HG03280 (cell line): ENCODE results near the gene YWHAH.

ENCODE experiments used
- ATAC-seq: cut with Tn5 transposase; IDR thresholded peaks from one replicate; pipeline ENCODE4 v1.9.1; 2021; ENCODE audit warnings: mild to moderate bottlenecking, moderate library complexity; ENCODE audit not compliant: unreplicated experiment

YWHAH gene

DNA sequence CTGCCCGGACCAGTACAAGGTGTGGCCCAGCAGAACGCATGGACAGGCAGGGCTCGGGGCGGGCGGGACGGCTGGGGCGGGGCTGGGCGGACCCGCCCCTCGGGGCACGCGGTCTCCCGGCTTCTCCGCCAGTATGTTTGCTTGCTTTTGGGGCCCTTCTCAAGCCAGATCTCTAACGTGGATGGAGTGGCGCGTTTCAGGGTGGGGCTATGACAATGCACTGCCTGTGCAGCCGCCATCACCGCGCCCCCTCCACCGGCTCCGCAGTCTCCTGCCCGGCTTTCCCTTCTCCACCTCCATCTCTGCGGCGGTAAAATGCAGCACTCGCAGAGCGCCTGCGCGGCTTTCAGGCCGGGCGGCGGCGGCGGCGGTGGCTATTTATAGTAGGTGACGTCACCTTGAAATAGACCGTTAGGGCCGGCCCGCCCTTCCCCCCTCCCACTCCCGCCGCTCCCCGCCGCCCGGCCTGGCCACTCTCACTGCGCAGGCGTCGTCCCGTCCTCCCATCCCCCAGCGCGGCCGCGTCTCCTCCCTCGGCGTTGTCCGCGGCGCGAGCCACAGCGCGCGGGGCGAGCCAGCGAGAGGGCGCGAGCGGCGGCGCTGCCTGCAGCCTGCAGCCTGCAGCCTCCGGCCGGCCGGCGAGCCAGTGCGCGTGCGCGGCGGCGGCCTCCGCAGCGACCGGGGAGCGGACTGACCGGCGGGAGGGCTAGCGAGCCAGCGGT lies at the start of gene YWHAH:
Gene YWHAH (plus strand): TSS at position 558 of the 722 bp plus-strand sequence. CDS start 199 bp downstream, outside the sequence.
- peak; percentile 76 for ATAC-seq

- ATAC-seq: no peak
These were observed 48.8 kb upstream of the YWHAH start for GRCh38 chr22:31895411-31896123.

DNA sequence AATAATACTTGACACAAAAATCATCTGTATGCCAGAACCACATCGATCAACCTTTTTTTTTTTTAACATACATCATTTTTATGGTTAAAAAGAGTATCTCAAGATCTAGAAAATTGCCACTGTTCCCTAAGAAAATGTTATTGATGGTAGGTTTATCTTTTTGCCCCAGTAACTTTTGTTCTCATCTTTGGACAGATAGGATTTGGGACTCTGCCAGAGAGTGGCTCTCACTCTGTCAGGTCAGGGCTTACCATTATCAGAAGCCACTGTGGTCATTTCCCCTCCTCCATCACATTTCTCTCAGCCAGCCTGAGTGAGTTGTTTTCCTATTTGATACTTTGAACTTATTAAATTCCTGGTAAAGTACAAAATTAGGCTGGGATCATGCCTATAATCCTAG lies 47.9 kb upstream of the YWHAH start:
- ATAC-seq: no peak

DNA sequence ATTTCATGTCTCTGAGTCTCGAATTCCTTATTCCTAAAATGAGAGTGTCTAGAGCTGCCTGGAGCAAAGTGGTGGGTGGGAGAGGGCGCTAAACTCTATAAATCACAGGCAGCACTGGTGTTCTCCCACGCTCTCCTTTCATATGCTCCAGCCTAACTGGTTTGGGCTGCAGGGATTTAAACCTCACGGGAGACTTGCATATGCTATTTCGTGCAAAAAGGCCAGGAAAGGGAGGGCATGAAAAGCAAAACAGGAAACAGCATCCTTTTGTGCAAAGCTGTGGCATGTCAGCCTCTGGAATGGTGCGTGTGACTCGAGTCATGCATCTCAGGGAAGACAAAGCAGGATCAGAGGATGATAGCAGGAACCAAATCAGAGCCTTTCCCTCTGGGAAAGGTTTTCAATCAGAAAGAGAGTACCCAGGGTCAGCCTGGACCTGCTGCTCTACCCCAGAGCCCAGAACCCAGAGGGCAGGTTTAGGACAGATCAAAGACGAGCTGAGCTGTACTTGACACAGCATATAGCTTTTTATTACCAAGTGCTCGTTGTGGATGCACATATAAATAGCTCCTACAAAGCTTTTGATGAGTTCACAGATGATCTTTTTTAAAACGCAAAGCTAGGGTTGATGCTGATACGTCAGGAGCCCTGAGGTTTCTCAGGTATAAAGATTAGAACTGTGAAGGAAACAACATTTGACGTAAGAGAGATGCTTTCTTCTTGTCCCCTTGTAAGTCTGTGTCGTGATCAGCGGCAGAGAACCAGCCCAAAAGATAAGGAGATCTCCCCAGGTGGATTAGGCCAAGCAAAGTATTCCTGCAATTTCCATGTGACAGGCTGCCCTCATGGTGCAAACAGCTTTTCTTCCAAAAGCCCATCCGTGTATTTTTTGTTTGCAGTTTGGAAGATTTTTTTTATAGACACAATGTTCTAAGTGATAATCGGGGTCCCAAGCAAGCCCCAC lies 46.2 kb upstream of the YWHAH start:
- no peak for ATAC-seq

GRCh38 chr22:31898926-31899325 lies 45.4 kb upstream of the YWHAH start:
- ATAC-seq: no peak

- ATAC-seq: no peak
These were observed 44.7 kb upstream of the YWHAH start for GRCh38 chr22:31899669-31900068.

- ATAC-seq: no peak
These were observed 42.8 kb upstream of the YWHAH start for GRCh38 chr22:31901388-31902137.

DNA sequence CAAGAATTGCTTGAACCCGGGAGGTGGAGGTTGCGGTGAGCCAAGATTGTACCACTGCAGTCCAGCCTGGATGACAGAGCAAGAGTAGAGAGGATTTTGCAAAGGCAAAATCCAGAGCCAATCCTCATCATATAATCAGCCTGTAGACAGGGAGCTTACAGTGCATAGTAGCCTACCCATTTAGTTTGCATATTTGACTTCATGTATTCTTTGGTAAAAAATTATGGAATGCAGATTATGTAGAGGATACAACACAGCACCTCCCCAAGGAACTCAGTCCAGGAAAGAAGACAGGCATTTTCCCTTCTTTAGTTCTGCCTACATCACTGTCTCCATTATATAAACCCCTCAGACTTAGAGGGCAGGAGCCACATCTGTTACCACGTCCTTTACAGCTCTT lies 39.7 kb upstream of the YWHAH start:
- no peak for ATAC-seq

GRCh38 chr22:31905356-31905755 lies 39.0 kb upstream of the YWHAH start:
- ATAC-seq: no peak

DNA sequence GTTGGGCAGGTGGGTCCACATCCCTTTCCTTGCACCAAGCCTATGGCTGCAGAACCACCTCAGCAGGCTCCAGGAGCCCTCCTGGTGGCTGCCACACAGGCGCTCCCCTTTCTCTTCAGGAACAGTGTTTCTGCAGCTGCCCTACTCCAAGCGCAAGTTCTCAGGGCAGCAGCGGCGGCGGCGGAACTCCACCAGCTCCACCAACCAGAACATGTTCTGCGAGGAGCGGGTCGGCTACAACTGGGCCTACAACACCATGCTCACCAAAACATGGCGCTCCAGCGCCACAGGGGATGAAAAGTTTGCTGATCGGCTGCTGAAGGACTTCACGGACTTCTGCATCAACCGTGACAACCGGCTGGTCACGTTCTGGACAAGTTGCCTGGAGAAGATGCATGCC lies 38.2 kb upstream of the YWHAH start:
- no peak for ATAC-seq

DNA sequence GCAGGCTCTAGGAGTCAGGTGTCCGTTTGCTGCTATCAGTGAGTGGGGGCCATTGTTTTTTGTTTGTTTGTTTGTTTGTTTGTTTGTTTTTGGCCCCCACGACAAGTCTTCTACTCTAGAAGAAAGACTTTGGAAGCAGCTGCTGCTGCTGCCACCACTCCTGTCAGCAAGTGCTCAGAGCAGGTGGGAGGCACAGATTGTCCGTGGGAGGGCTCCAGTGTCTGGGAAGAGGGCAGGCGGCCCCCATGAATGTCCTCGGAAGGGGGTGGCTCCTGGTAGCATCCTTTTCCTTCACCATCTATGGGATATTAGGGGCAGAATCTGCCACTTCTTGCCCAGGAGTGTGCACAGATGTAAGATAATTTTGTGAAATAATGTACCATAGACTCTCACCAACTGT lies 37.8 kb upstream of the YWHAH start:
- ATAC-seq: no peak

- no peak for ATAC-seq
These were observed 34.4 kb upstream of the YWHAH start for GRCh38 chr22:31909977-31910376.

DNA sequence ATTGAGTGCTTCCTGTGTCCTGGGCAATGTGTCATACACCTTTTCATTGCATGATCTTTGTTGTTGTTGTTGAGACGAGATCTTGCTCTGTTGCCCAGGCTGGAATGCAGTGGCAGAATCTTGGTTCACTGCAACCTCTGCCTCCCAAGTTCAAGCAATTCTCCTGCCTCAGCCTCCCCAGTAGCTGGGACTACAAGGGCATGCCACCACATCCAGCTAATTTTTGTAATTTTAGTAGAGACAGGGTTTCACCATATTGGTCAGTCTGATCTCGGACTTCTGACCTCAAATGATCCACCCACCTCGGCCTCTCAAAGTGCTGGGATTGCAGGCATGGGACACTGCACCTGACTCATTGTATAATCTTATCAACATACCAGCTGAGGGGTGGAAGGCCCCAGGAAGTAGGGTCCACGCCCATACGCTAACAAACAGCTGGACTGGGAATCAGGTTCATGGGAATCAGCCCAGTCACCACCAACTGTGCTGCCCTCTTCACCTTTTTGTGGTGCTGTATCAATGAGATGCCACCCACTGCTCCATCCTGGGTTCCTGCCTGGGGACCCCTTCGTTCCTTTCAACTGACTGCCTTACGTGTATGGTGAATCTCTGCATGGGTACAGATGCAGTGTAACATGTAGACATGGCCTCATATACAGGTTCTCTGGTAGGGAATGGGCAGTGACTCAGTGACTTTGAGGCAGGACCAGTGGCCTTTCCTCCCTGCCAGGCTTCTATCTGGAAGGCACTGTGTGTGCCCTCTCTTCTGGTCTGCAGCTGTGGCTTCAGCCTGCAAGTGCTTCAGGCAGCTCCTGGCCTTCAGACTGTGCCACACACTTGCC lies 32.5 kb upstream of the YWHAH start:
- no peak for ATAC-seq

- ATAC-seq: no peak
These were observed 32.0 kb upstream of the YWHAH start for GRCh38 chr22:31912407-31912743.

DNA sequence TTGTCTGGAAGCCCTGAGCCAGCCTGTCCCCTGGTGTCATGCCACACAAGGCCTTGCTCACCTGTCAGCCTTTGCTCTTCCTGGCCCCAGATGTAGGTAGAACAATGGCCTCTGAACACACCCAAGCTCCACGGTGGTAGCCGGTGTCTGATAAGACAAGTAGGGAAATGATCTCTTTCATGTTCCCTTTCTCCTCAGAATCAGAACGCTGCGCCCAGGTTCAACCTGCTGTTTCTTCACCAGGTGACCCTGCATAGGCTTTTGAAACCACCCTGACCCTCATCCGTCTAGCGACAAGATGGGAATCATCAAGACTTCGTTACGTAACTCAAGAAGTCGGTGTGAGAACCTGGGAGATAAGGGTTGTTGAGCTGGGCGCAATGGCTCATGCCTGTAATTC lies 28.7 kb upstream of the YWHAH start:
- ATAC-seq: no peak

DNA sequence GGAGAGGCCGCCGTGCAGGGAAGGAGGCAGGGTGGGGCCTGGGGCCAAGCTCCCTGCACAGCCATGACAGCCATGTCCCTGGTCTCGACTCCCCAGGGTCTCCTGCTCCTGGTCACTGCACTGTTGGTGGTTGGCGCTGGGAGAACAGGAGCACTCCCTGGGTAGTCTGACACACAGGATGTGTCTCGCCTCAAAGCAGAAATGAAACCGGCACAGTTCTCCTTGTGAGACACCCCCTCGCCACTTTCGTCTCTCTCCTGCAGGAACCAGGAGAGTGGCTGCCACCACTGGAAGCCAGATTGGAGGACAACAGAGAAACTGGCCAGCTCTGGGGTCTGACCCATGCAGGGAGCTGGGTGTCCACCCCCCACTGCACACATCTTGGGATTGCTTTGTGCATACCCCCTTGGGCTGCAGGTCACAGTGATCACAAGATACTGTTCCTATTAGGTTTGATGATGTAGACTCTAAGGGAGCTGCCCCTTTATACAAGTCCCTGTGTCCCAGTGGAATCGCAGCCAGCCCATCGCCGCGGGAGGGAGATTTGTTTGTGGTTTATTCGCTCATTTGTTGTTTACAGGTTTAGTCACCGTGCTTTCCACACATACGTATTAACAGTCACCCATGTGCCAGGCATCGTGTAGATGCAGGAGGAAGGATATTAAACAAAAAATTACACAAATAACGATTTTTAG lies 27.0 kb upstream of the YWHAH start:
- no peak for ATAC-seq

DNA sequence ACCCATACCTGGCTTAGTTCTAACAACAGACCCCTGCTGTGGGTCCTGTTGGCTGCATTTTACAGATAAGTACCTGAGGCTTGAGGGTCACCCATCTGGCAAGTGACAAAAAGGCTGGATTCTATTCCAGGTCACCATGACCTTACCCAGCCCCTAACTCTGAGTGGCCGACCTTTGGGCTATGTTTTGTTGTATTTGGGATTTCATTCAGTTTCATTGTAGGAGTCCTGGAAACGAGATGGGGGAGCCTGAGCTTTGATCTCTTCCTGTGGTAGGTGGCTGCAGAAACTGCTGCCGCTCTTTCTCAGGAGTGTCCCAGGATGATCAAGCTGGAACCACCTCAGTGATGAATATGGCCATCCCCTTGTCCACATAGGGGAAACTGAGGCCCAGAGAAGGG lies 24.6 kb upstream of the YWHAH start:
- no peak for ATAC-seq

DNA sequence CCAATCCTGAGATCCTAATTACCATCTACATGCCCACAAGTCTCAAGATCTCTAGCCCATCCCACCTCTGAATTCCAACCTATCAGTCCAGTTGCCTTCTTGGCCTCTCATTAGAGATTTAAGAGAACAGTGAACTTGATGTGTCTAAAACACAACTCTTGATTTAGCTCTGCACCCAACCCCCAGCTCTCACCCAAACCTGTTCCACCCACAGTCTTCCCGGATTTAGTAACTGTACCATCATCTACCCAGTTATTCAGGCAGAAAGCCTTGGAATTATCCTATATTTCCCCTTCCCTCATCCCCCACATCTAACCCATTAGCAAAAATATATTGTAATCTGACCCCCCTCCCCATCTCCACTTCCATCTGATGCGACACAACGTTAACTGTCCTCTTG lies 24.0 kb upstream of the YWHAH start:
- no peak for ATAC-seq

GRCh38 chr22:31921106-31921505 lies 23.2 kb upstream of the YWHAH start:
- ATAC-seq: no peak
